HG03135 (cell line): ENCODE measurements around the gene RPL18.
"Not testable (repeated sequence)": the region's sequence is repeated elsewhere in the genome, so short reads cannot be mapped to it uniquely, and the experiment has no call there.

Experiments
- ATAC-seq: cut with Tn5 transposase; IDR thresholded peaks from one replicate; pipeline ENCODE4 v1.9.1; 2021; ENCODE audit warnings: mild to moderate bottlenecking, moderate library complexity; ENCODE audit not compliant: unreplicated experiment

RPL18 gene

DNA sequence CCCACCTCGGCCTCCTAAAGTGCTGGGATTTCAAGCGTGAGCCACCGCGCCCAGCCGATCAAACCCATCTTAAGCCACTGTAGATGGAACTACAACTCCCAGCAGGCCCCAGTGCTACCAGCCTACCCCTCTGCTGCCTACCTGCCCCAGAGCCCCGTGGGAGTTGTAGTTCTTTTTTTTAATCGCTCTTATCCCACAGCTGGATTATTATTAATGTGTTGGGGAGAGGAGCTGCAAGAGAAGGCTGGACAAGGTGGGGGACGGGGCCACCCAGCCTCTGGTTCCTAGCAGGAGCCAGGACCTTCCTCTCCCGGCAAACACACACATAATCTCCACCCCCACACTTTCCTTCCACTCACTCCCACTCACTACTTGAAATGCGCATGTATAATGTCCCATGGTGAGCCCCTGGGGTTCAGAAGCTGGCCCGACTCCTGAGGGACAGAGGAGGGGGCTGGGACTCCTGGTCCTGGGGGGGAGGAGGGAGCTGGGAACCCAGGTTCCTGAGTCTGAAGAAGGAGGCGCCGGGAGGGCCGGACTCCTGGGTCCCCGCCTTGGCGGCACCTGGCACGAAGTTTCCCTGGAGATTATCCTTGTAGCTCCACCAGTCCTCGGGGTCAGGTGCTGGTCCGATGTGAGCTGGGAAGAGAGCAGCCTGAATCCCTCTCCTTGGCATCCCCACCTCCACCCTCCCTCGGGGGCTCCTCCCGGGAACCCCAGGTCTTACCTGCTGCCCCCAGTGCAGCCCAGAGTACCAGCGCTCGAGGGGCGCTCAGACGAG, 26.1 kb upstream of the RPL18 start:
- ATAC-seq: peak; percentile 63

GRCh38 chr19:48644355-48644754, 25.4 kb upstream of the RPL18 start:
- no peak for ATAC-seq

GRCh38 chr19:48642862-48643261, 23.9 kb upstream of the RPL18 start:
- no peak for ATAC-seq

DNA sequence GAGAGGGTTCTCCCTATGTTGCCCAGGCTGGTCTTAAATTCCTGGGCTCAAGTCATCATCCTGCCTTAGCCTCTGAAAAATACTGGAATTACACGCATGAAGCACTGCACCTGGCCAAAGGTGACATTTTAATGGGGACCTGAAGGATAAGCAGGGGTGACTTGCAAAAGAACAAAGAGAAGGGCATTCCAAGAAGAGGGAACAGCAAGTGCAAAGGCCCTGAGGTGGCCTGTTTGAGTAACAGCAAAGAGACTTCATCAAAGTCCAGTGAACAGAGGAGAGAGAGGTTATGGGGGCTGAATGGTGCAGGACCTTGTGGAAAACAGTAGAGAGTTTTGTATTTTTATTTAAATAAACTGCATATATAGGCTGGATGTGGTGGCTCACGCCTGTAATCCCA, 22.9 kb upstream of the RPL18 start:
- no peak for ATAC-seq

DNA sequence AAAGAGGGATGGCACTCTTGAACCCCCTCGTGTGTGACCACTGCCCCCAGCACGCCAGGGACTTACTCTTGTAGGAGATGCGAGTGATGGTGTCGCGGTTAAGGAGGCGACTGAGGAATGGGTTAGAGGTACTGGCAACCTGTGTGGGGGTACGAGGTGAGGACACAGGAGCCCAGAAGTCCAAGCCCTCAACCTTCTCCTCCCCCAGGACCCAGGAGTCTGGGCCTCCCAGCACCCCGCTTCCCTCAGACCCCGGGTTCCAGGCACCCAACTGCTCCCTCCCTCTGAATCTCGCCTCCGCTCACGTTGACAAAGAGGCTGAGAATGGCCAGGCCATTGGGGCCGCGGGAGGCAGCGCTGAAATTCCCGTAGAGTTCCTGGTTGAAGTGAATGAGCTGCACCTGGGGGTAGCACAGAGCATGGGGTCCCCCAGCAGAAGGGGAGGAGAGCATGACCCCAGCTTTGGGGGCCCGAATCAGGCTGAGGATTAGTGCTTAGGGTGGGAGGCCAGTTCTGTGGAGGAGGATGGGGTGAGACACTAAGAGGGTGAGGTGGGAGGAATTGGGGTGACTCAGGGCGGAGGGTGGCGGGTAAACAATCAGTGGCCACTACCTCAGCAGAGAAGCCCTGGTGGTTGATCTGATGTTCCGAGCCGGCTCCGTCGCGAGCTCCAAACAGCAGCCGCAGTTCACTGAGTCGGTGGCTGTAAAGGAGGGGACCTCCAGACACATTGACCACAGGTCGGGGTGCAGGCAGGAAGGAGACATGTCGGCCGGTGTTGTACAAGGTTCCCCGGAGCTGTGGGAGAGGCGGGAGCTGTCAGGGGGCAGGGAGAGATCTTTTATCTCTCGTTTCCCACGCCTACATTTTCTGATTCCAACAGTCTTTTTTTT, 20.8 kb upstream of the RPL18 start:
- ATAC-seq: no peak

DNA sequence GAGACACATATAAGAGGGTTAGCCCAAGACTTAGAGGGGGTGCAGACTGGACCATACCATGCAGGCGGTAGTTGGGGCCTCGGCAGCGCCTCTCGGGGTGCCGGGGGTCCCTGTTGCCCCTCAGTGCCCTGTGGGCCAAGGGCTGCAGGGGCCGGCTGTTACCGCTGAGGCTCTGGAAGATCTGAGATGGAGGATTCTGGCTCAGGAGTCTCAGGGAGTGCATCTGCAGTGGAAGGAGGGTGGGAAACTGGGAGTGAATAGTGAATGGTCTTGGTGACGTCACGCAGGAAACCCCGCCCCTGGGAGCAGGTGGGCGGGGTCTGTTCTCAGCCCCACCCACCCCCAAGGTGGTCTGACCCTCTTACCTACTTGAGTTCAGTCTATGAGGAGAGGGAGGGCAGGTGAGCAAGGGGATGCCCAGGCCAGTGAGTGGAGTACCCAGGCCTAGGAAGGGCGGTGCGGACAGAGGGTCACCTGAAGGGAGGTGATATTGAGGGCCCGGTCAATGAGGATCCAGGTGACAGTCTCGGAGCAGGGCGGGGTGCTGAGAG, 19.9 kb upstream of the RPL18 start:
- ATAC-seq: no peak

DNA sequence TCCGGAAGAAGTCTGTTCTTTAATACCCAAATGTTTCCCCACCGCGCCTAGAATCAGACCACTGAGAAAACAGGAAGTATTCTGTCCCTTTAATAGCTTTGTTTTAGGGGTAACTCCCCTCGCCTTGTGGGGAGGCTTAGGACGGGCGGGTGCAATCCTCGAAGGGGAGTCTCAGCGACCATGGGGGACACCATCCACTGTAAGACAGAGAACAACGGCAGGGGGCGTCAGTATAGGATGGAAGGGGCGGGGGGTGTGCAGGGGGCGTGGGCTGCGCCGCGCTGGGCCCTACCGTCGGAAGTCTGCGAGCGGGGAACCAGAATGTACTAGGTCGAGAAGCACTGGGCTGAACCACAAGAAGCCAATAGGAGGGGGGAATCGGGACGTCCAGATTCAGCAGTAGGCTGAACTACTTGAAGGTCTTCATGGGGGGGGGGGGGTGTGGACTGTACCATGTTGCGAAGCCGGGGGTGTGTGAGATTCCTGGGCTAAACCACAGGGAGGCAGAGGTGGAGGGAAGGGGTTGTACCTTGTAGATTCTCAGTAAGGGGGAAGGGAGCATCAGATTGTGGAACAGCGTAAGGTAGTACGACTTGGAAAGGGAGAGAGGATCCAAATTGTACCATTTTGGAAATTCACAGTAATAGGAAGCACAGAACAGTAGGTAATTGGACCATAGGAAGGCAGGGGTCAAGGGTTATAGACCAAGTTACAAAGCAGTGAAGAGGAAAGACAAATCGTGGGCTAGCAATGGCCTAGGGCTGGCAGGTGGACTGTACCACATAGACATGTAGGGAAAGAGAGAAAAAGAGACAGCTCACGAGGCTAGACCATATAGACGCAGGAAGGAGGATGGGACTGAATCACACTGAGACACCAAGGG, 19.2 kb upstream of the RPL18 start:
- peak; percentile 14 for ATAC-seq

DNA sequence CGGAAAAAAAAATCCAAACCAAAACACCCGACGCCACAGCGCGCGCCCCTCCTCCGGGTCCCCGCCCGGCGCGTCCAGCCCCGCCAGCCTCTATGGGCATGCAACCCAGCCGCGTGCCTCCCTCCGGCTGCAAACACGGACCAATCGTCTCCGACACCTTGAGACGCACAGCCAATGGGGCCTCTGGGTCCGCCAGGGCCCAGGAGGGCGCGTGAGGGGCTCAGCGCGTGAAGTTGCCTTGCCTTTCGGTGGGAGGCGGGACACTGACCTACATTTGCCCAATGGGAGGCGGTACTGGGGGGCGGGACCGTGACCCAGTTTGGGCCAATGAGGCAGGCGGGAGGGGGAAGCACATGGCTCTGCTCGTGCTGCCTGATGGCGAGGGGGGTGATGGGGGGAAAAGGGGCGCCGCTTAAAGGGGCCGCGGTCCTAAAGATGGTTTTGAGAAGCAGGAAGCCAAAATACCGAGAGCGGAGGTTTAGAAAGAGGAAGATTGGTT, 18.5 kb upstream of the RPL18 start:
- peak; percentile 60 for ATAC-seq

DNA sequence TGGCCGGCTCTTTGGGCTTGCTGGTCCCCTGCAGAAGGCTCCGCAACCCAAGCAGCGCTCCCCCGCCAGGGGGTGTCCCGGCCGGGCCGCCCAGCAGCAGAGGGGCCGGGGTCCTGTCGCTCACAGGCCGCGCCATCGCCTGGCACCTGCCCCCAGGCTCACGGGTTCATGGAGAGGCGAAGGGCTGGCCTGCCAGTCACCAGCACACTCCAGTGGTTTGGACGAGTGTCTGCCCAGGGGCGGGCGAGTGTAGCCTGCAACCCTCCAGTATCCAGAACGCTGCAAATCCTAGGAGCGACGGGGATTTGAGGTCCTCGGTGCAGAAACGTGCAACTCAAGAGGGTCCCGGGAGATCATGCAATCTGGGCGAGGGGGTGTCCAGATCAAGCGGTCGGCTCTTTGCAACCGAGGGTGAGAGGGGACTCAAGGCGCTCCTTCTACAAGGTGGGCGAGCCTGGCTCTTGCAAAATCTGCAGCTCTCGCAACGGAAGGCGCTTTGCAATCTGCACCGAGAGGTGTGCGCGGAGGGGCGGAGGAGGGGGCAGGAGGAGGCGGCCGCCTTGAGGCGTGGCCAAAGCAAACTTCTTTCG, 18.0 kb upstream of the RPL18 start, which contains the start of gene DBP:
Gene DBP (minus strand): TSS at position 521 of the 590 bp plus-strand sequence. CDS start 385 bp downstream, at position 136.
- no peak for ATAC-seq

- no peak for ATAC-seq
These were observed 17.2 kb upstream of the RPL18 start for GRCh38 chr19:48635966-48636858.

GRCh38 chr19:48635263-48635965, 16.4 kb upstream of the RPL18 start:
- no peak for ATAC-seq

GRCh38 chr19:48634424-48635262, 15.7 kb upstream of the RPL18 start:
- no peak for ATAC-seq

GRCh38 chr19:48634036-48634342, 15.0 kb upstream of the RPL18 start:
- ATAC-seq: no peak

GRCh38 chr19:48633148-48634035, 14.4 kb upstream of the RPL18 start:
- ATAC-seq: no peak

GRCh38 chr19:48632692-48633147, 13.7 kb upstream of the RPL18 start:
- ATAC-seq: no peak

GRCh38 chr19:48632286-48632685, 13.3 kb upstream of the RPL18 start:
- ATAC-seq: not testable (repeated sequence)

- ATAC-seq: no peak
These were observed 12.2 kb upstream of the RPL18 start for GRCh38 chr19:48631225-48631624.
